ENCODE measurements around the gene ABCC2.
"Not testable (repeated sequence)": the region's sequence is repeated elsewhere in the genome, so short reads cannot be mapped to it uniquely, and the experiment has no call there.

ABCC2 gene

GRCh38 chr10:99809481-99809880 is 27.0 kb downstream of the ABCC2 start:
- no peak for DNase-seq (ENCODE audit: low spot score)

- peak; percentile 33 for DNase-seq (ENCODE audit: low spot score)
These were observed 27.6 kb downstream of the ABCC2 start for GRCh38 chr10:99809931-99810615.

- no peak for DNase-seq (ENCODE audit: low spot score)
These were observed 29.7 kb downstream of the ABCC2 start for GRCh38 chr10:99812177-99812576.

GRCh38 chr10:99814143-99814542 is 31.7 kb downstream of the ABCC2 start:
- DNase-seq (ENCODE audit: low spot score): no peak

- DNase-seq (ENCODE audit: low spot score): no peak
These were observed 33.2 kb downstream of the ABCC2 start for GRCh38 chr10:99815621-99816020.

- DNase-seq (ENCODE audit: low spot score): no peak
These were observed 45.5 kb downstream of the ABCC2 start for GRCh38 chr10:99827936-99828335.

- DNase-seq (ENCODE audit: low spot score): no peak
These were observed 46.0 kb downstream of the ABCC2 start for GRCh38 chr10:99828464-99828863.

GRCh38 chr10:99832439-99832838 is 50.0 kb downstream of the ABCC2 start:
- no peak for DNase-seq (ENCODE audit: low spot score)

- peak; percentile 77 for DNase-seq (ENCODE audit: low spot score)
These were observed 52.0 kb downstream of the ABCC2 start for GRCh38 chr10:99834410-99834809.

GRCh38 chr10:99835947-99836346 is 53.5 kb downstream of the ABCC2 start:
- DNase-seq (ENCODE audit: low spot score): no peak

GRCh38 chr10:99836711-99837110 is 54.3 kb downstream of the ABCC2 start:
- DNase-seq (ENCODE audit: low spot score): no peak

- DNase-seq (ENCODE audit: low spot score): not testable (repeated sequence)
These were observed 58.4 kb downstream of the ABCC2 start for GRCh38 chr10:99840859-99841258.

GRCh38 chr10:99841746-99842145 is 59.3 kb downstream of the ABCC2 start:
- no peak for DNase-seq (ENCODE audit: low spot score)

GRCh38 chr10:99843310-99843709 is 60.9 kb downstream of the ABCC2 start:
- peak; percentile 35 for DNase-seq (ENCODE audit: low spot score)

GRCh38 chr10:99844433-99844955 is 62.1 kb downstream of the ABCC2 start:
- no peak for DNase-seq (ENCODE audit: low spot score)

GRCh38 chr10:99845837-99846382 is 63.5 kb downstream of the ABCC2 start:
- peak; percentile 86 for DNase-seq (ENCODE audit: low spot score)

GRCh38 chr10:99849057-99849456 is 66.6 kb downstream of the ABCC2 start:
- DNase-seq (ENCODE audit: low spot score): no peak

- DNase-seq (ENCODE audit: low spot score): no peak
These were observed 67.1 kb downstream of the ABCC2 start for GRCh38 chr10:99849536-99849935.

- no peak for DNase-seq (ENCODE audit: low spot score)
These were observed 67.8 kb downstream of the ABCC2 start for GRCh38 chr10:99850021-99850766.

- no peak for DNase-seq (ENCODE audit: low spot score)
These were observed 68.4 kb downstream of the ABCC2 start for GRCh38 chr10:99850767-99851340.

GRCh38 chr10:99851825-99852224 is 69.4 kb downstream of the ABCC2 start:
- DNase-seq (ENCODE audit: low spot score): no peak

- DNase-seq (ENCODE audit: low spot score): no peak
These were observed 70.2 kb downstream of the ABCC2 start for GRCh38 chr10:99852481-99853213.
